H1 (cell line): ENCODE measurements around the gene CASZ1. TPM values are rescaled to one million over a fixed set of nuclear protein-coding genes. Genes with fewer than 3 reads are reported as not detected.

ENCODE experiments used
- BCL11A ChIP-seq, 2 experiments: IDR thresholded peaks; one replicate each; pipeline ENCODE4 v1.6.1; 2011; ENCODE audit warnings: low read depth in 2 of 2, low read length in 2 of 2, mild to moderate bottlenecking in 2 of 2
- CHD1 ChIP-seq: IDR thresholded peaks from 2 replicates; pipeline ENCODE4 v1.6.1; 2012; ENCODE audit warnings: low read depth, low read length, improper control_type of control experiment
- polyA plus RNA-seq, 7 experiments: library from polyadenylated mRNA; depleted of rRNA in 3 of 7; stranded (reverse) in 5 of 7; unstranded in 2 of 7; fragments of >200 nt in 5 of 7; fragments of 200-250 nt in 2 of 7; gene quantifications; 1 replicate in 5 of 7; 2 replicates in 1 of 7; 4 replicates in 1 of 7; pipeline versions ENCODE4 v1.2.1 to v1.2.3, GENCODE V29; 2011 to 2013; ENCODE audit warnings: missing spikeins in 2 of 7, mixed read lengths in 2 of 7
- total RNA-seq: library from RNA; stranded (reverse); fragmentation: NEBNext Ultra II Directional; extraction: Animal tissue kit (Norgen Biotek cat#: 25700); gene quantifications from 2 replicates; pipeline ENCODE4 v1.2.1, GENCODE V29; 2021

Gene CASZ1
- total and polyA plus RNA-seq, 2 of the 8 experiments (the other 6 are each of a cell fraction or from before 2014, with no cell fraction given) = 4.4 to 7.7 TPM

- TF ChIP-seq CHD1 (no peak), BCL11A (IDR thresholded peaks at IDR 0.05; ENCODE audit: low read depth in 2 of 2, low read length in 2 of 2) (no peak)
These were observed 62.7 kb downstream of the CASZ1 start (continued) for GRCh38 chr1:10733474-10734366.
